ENCODE results near the gene SEMA3B. TPM values are rescaled to one million over a fixed set of nuclear protein-coding genes. Genes with fewer than 3 reads are reported as not detected.

Gene SEMA3B
- polyA plus RNA-seq, 1 donor (not counting 4 experiments of a cell fraction or from before 2014, with no cell fraction given) = 0.58 TPM

DNA sequence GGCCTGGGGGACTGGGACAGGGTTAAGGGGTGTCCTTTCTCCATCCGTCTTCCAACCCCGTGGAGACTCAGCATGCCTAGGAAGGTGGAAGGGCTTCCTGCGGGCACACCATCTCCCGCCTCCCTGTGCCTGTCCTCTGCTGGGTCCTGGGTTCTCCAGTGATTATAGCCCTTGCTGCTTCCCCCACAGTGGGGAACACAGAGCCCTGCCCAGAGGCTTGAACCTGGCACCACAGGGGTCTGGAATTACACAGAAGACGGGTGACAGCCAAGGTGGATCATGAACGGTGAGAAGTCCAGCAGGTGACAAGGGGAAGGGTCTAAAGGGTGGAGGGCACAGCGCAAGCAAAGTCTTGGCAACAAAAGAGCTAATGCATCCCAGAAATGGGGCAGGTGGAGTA is 6.2 kb upstream of the SEMA3B start:
- Histone ChIP-seq H3K27ac (ENCODE audit: control insufficient read depth, insufficient read depth, low read length) (no peak overlapping the region), H4K20me1 (ENCODE audit: control insufficient read depth, extremely low read depth, insufficient read depth, low read length) (no peaks in the 10 kb centered on the region), H3K79me2 (ENCODE audit: control insufficient read depth, insufficient read depth, low read length) (no peaks in the 10 kb centered on the region), H3K4me1 (ENCODE audit: control insufficient read depth, extremely low read depth, insufficient read depth, low read length) (peaks cover 23% of the 10 kb centered on the region), H3K4me2 (ENCODE audit: control insufficient read depth, extremely low read depth, insufficient read depth, low read depth, low read length) (no peak overlapping the region), H3K4me3 (ENCODE audit: control insufficient read depth in 2 of 3, extremely low read depth in 1 of 3, insufficient read depth in 2 of 3, low read depth in 1 of 3, low read length in 3 of 3) (no peak overlapping the region), H3K27me3 (ENCODE audit: control insufficient read depth, extremely low read depth, insufficient read depth, low read length) (peaks cover 3% of the 10 kb centered on the region), H3K9me3 (ENCODE audit: control insufficient read depth, low read depth, low read length) (no peaks in the 10 kb centered on the region), H3K9me1 (ENCODE audit: control insufficient read depth, extremely low read depth, insufficient read depth, low read length) (peaks cover 2% of the 10 kb centered on the region), H3K9ac (ENCODE audit: control insufficient read depth, extremely low read depth, insufficient read depth, low read length) (no peak overlapping the region), H2AFZ (ENCODE audit: control insufficient read depth, low read length) (no peak overlapping the region), H3K36me3 (ENCODE audit: control insufficient read depth in 2 of 2, extremely low read depth in 1 of 2, insufficient read depth in 2 of 2, low read length in 2 of 2) (peaks cover 4 to 5% of the 10 kb centered on the region in 2 experiments)
- FAIRE-seq (no peak), DNase-seq (ENCODE audit: low read depth, low spot score) (no peak)
- dilution Hi-C loops (cut with MboI; ENCODE audit: extremely low pct_ligation_motif_present, low sequenced_read_pairs) = no loop called here
- no peak for TF ChIP-seq EZH2 (IDR thresholded peaks at IDR 0.05; ENCODE audit: low read length)
- TF ChIP-seq, protein P1, sequence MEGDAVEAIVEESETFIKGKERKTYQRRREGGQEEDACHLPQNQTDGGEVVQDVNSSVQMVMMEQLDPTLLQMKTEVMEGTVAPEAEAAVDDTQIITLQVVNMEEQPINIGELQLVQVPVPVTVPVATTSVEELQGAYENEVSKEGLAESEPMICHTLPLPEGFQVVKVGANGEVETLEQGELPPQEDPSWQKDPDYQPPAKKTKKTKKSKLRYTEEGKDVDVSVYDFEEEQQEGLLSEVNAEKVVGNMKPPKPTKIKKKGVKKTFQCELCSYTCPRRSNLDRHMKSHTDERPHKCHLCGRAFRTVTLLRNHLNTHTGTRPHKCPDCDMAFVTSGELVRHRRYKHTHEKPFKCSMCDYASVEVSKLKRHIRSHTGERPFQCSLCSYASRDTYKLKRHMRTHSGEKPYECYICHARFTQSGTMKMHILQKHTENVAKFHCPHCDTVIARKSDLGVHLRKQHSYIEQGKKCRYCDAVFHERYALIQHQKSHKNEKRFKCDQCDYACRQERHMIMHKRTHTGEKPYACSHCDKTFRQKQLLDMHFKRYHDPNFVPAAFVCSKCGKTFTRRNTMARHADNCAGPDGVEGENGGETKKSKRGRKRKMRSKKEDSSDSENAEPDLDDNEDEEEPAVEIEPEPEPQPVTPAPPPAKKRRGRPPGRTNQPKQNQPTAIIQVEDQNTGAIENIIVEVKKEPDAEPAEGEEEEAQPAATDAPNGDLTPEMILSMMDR (optimal IDR thresholded peaks at IDR 0.05 in 1 of 3, IDR thresholded peaks at IDR 0.05 in 1 of 3, conservative IDR thresholded peaks at IDR 0.05 in 1 of 3; ENCODE audit: extremely low read depth in 1 of 3, insufficient read depth in 2 of 3, low read length in 3 of 3) = no peak

DNA sequence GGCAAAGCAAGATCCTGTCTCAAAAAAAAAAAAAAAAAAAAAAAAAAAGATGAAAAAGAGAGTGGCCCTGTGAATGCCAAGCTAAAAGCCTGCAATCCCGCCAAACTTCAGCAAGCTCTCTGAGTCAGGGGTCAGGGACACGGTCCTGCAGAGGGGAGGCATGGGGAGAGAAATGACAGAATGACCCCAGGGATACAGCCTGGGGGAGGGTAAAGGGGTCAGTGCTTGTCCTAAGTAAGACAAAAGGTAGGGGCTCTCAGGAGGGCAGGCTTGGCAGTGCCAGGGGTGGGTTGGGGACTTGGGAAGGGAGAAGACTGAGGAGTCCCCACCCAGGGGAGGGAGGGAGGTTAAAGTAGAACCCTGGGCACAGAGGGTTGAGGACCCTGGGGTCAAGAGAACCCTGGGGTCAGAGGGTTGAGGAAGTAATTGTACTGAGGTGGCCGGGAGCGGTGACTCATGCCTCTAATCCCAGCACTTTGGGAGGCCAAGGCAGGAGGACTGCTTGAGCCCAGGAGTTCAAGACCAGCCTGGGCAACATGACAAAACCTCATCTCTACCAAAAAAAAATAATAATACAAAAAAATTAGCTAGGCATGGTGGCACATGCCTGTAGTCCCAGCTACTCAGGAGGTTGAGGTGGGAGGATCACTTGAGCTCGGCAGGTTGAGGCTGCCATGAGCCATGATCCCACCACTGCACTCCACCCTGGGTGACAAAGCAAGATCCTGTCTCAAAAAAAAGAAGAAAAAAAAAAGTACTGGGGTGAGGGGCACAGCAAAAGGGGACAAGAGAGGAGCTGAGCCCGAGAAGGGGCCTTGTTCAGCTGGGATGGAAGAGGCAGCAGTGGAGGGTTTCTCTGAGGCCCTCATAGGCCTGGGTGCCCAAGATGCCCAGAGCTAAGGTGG is 5.2 kb upstream of the SEMA3B start:
- no peaks in the 10 kb centered on the region for H4K20me1 ChIP-seq (ENCODE audit: control insufficient read depth, extremely low read depth, insufficient read depth, low read length)
- H3K4me2 ChIP-seq (ENCODE audit: control insufficient read depth, extremely low read depth, insufficient read depth, low read depth, low read length) = no peak overlapping the region
- no peaks in the 10 kb centered on the region for H3K9me3 ChIP-seq (ENCODE audit: control insufficient read depth, low read depth, low read length)
- H3K27ac ChIP-seq (ENCODE audit: control insufficient read depth, insufficient read depth, low read length) = no peak overlapping the region
- no peaks in the 10 kb centered on the region for H3K79me2 ChIP-seq (ENCODE audit: control insufficient read depth, insufficient read depth, low read length)
- H3K4me3 ChIP-seq (ENCODE audit: control insufficient read depth in 2 of 3, extremely low read depth in 1 of 3, insufficient read depth in 2 of 3, low read depth in 1 of 3, low read length in 3 of 3) = no peak overlapping the region
- H2AFZ ChIP-seq (ENCODE audit: control insufficient read depth, low read length) = no peak overlapping the region
- no peak for TF ChIP-seq EZH2 (IDR thresholded peaks at IDR 0.05; ENCODE audit: low read length)
- TF ChIP-seq, protein P1 (optimal IDR thresholded peaks at IDR 0.05 in 1 of 3, IDR thresholded peaks at IDR 0.05 in 1 of 3, conservative IDR thresholded peaks at IDR 0.05 in 1 of 3; ENCODE audit: extremely low read depth in 1 of 3, insufficient read depth in 2 of 3, low read length in 3 of 3) = no peak
- peaks cover 2% of the 10 kb centered on the region for H3K9me1 ChIP-seq (ENCODE audit: control insufficient read depth, extremely low read depth, insufficient read depth, low read length)
- no peak overlapping the region for H3K9ac ChIP-seq (ENCODE audit: control insufficient read depth, extremely low read depth, insufficient read depth, low read length)
- H3K36me3 ChIP-seq (ENCODE audit: control insufficient read depth in 2 of 2, extremely low read depth in 1 of 2, insufficient read depth in 2 of 2, low read length in 2 of 2) = no peaks in the 10 kb centered on the region
- dilution Hi-C loops (cut with MboI; ENCODE audit: extremely low pct_ligation_motif_present, low sequenced_read_pairs) = no loop called here
- H3K4me1 ChIP-seq (ENCODE audit: control insufficient read depth, extremely low read depth, insufficient read depth, low read length) = peaks cover 27% of the 10 kb centered on the region
- DNase-seq (ENCODE audit: low read depth, low spot score) (no peak), FAIRE-seq (no peak)
- H3K27me3 ChIP-seq (ENCODE audit: control insufficient read depth, extremely low read depth, insufficient read depth, low read length) = peaks cover 3% of the 10 kb centered on the region

Measured in keratinocyte (primary cell).